ENCODE data around the gene PRICKLE1. TPM values are rescaled to one million over a fixed set of nuclear protein-coding genes. Genes with fewer than 3 reads are reported as not detected.
A peak's percentile ranks its signal among the peaks of the same experiment; 100 is the strongest.

Gene PRICKLE1
- 1.4 TPM for total RNA-seq

DNA sequence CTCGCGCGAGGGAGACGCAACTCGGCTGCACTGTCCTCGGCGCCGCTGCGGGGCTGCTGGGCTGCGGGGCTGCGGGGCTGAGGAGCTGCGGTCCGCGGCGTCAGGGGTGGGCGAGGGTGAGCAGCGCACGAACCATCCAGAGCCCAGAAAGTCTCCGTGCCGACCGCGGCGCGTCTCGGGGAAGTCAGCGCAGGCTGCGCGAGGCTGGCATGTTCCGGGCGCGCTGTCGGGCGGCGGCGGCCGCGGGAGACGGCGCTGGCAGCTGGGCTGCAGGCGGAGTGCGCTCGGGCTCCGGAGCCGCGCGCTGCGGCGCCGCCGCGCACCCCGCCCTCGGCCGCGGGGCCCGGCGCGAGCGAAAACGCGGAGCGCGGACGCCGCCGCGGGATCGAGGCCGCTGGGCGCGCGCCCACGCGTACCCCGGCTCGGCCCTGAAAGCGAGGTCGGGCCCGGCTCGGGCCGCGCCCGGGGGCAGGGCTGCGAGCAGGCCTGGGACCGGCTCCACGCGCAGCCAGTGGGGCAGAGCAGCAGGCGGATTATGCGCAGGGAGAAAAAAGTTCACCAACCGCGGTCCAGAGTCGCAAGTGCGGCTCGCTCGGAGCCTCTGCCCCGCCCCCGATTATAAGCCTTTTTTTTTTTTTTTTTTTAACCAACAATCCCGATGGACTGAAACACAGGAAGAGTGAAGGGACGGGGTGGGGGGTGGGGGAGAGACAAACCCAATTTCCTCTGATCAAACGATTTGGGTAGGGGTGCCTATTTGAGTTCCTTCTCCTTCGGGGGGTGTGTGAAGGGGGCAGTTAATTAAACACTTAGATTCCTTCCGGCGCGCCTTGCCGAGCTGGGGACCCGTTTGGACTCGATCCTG, at the start of gene PRICKLE1:
TSS of gene PRICKLE1 (minus strand) at position 282 of the 865 bp plus-strand sequence. CDS start 117,230 bp downstream, outside the sequence.
- peak; percentile 85 for ATAC-seq

DNA sequence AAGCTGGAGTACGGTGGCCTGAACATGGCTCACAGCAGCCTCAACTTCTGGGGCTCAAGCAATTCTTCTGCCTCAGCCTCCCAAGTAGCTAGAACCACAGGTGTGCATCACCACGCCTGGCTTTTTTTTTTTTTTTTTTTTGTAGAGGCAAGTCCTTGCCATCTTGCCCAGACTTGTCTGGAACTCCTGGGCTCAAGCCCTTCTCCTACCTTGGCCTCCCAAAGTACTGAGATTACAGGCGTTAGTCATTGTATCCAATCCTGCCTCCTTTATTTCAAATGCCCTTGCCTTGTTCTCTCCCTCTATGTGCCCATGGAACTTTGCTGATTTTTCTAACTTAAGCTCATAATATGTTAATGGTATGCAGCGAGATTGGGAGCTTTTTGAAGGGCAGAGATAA, 49.2 kb upstream of the PRICKLE1 start:
- ATAC-seq, result peak; percentile 25

DNA sequence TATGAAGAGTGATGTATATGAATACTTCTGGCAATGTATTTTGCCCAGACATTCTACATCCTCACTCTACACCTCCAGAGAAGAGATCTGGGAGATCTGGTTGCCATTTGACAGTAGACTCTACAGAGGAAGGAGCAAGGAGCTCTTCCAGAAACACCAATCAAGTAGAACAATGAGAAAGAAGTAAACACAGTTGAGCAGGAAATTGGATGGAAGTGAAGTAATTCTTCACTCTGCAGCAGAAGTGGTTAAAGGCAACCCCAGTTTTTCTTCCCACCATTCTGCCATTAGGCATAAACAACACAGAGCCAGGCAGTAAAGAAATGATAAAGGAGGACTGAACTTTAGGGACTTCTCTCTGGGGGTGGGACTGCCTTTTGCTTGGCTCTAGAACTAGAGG, 48.5 kb upstream of the PRICKLE1 start:
- ATAC-seq, result no peak

DNA sequence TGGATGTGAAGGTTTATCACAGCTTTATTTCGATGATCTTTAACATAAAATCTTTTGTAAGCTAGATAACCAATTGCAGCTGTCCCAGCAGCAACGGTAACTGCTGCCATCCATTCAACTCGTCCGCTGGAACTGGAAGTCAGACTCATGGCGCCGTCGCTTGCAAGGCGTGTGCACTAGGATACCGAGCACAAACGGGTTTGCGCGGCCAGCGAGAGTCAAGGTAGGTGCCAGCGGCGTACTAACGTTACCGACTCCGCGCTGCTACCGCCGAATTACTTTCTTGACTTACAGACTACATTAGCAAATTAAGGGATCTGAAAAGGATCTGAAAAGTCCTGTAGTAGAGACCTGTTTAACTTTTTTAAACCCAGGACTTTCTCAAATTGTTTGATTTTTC, 47.4 kb upstream of the PRICKLE1 start:
- no peak for ATAC-seq

DNA sequence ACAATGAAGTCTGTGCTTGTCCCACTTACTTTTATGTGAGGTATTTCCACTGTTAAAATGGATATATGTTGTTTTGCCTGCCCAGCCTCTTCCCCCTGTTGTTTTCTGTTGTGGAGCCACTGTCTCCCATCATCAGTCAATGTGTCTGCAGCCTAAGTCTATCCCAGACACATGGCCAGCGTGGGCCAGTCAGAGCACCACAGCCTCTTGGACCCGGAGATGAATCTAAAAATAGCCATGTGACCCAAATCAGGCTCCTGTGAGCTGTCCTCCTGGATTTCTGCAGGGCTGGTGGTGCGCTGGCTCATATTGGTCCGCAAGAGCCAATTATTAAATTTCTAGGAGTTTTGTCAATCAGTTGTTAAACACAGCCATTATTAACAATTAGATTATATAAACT, 44.0 kb upstream of the PRICKLE1 start:
- no peak for ATAC-seq

DNA sequence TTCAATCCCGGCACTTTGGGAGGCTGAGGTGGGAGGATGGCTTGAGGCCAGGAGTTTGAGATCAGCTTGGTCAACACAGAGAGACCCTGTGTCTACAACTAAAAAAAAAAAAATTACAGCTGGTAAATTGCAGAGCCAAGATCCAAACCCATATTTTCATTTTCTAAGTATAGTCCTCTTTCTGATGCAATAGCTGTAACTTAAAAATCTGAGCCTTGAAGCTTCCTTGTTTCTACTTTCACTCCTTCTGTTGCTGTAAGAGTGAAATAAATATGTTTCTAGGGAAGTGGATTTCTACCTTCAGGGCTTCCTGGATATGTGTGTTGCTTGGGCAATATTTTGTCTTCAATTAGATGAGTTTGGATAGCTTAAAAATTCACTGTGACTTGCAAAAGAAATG, 42.0 kb upstream of the PRICKLE1 start:
- ATAC-seq, result no peak

DNA sequence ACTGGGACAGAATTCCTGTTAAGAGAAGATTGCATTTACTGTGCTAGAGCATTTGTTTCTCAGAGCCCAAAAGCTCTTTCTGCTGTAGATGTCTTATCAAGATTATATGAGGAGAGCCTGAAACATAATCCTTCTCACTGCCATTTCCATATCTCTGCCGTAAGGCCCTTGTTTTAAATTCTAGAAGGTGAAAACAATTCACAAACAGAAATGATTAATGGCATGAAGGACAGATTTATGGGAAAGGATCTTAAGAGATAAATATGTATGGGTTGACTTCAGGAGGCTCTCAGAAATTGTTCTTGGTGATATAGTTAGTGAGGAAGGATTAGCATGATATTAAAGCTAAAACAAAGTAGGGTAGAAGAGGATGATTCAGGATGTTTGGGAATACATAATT, 40.8 kb upstream of the PRICKLE1 start:
- ATAC-seq, result no peak

DNA sequence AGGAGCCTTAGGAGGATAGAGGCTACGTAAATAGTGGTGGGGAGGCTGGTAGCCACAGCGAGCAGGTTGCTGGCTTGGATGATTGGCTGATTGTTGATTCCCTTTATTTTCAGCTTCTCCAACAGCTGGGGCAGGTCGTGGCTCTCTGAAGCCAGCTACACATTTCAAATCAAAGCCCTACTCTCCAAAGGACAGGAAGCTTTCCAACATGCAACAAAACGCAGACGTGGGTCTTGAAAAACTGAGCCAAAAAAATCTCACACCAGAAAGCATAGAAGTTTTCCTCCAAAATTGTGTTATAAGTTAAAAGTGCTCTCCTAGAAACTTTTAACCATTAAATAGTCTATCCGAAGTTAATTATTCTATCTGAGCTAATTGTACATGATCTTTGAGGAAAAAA, 37.6 kb upstream of the PRICKLE1 start:
- no peak for ATAC-seq

- ATAC-seq, result no peak
Measured at GRCh38 chr12:42625611-42626010, 36.1 kb upstream of the PRICKLE1 start.

DNA sequence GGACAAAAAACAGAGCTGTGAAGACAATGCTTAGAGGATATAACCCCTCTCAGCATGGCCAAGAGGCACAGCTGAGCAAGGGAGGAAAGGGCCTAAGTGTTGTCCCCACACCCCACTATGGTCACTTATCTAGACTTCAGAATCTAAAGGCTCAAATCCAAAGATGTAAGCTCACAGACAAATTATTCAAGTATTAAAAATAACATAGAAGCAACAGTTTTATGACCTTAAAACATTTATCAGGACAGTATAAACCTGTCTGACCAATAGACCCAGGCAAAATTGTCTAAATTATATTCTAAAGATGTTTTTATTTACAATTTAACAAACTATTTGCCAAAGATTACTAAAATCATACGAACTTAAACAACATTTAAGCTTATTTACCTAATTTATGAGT, 28.1 kb upstream of the PRICKLE1 start:
- no peak for ATAC-seq

- no peak for ATAC-seq
Measured at GRCh38 chr12:42615006-42615405, 25.5 kb upstream of the PRICKLE1 start.

DNA sequence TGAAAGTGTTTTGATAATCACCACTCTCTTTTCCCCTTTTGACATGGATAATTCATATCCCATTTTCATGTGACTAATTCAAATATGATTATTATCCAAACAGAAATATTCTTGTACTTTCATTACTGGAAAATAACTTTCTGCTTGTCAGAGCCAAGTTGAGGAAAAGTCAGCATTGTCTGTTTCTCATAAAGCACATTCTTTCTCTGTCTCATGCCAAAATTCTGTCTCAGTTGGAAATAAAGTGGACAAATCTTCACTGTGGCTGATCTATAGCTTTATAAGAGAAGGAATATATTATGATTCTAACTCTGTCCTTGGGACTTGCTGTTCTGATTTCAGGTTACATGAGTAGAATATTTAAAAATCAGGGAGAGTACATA, 22.7 kb upstream of the PRICKLE1 start:
- ATAC-seq, result no peak

DNA sequence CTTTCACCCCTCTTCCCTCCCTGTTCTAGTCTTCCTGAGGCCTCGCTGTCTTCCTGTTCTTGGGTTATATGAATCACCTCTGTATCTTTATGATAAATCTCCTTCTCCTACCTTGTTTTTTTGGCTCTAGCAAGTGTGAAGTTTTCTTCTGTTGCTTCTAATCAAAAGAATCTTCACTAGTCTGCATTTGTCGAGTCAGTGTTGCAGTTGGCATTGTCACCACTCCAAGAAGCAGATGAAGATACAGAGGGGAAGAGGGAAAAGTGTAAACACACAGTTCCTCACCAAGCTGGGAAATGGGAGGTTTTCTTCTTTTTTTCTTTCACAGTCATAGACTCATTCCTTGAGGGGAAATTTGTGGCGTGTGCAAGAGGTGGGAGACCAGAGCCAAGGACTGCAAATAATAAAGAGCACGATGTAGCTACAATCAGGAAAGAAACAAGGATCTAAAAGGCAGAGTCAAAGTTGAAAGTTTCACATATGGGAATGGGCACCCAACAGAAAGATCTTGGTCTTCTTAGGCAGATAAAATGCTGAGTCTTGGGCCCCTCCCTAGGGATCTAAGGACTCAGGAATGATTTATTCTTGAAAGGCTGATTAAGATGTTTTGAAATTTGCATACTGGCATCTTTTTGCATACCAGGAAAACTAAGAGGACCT, 22.2 kb upstream of the PRICKLE1 start:
- ATAC-seq, result no peak

GRCh38 chr12:42609605-42610004, 20.1 kb upstream of the PRICKLE1 start:
- ATAC-seq, result no peak

DNA sequence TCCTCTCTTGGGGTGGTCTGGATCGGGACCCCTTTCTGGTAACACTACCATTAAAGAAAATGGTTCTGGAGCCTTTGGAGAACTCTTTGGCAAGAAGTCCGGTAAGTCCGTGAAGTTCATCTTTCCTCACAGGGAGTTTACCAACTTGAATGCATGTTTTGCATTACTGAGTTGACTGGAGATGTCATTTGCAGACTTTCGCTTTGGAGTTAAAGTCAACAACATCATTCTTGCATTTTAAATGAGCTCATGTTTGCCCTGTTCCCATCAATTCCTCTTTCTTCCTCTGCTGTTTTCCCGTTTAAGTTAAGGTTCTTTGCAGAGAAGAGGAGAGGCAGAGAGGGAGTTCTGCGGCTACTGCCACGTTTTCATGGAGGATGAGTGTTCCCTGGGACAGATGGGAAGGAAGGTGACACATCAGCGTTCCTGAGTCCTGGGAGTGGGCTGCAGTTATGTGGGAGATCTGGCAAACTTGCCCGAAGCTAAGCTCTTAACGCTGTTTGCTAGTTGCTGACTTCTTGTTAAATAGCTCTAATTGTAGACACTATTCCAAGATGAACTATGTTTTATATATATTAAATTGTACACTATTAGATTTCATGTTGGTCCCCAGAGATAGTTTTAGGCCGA, 18.8 kb upstream of the PRICKLE1 start:
- ATAC-seq, result no peak

DNA sequence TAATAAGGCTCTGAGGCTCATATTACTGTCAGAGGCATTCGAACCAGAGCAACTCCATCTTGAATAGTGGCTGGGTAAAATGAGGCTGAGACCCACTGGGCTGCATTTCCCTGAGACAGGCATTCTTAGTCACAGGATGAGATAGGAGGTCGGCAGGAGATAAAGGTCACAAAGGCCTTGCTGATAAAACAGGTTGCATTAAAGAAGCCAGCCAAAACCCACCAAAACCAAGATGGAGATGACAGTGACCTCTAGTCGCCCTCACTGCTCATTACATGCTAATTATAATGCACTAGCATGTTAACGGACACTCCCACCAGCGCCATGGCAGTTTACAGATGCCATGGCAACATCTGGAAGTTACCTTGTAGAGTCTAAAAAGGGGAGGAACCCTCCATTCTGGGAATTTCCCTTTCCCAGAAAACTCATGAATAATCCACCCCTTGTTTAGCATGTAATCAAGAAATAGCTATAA, 18.1 kb upstream of the PRICKLE1 start:
- ATAC-seq, result no peak

GRCh38 chr12:42606471-42606870, 16.9 kb upstream of the PRICKLE1 start:
- ATAC-seq, result no peak

GRCh38 chr12:42605685-42606084, 16.1 kb upstream of the PRICKLE1 start:
- no peak for ATAC-seq

- no peak for ATAC-seq
Measured at GRCh38 chr12:42603246-42603990, 13.9 kb upstream of the PRICKLE1 start.

DNA sequence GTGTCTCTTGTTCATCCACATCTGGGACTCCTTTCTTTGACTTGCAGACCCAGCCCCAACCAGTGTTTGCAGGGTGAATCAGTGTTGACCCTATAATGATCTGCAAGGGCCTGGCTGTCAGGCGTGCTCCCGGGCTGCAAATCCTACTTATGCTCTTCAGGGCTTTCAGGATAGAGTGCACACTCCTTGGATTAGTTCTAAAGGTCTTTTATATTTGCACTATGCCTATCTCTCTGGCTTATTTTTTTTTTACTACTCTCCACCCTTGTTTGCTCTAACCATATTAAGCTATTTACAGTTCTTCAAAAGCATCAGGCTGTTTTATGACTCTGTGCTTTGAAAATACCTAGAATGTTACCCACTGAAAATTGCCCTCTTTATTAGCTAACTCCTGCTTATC, 4.3 kb upstream of the PRICKLE1 start:
- ATAC-seq, result no peak

- no peak for ATAC-seq
Measured at GRCh38 chr12:42590330-42590934, 886 bp upstream of the PRICKLE1 start.

Measured in esophagus mucosa (tissue), 1 donor.